ENCODE results near the gene ZRANB1.

Gene ZRANB1

GRCh38 chr10:124949543-124949942 is 7.6 kb downstream of the ZRANB1 start:
- H3K4me1 ChIP-seq (ENCODE audit: control insufficient read depth in 1 of 2, insufficient read depth in 2 of 2, low read length in 2 of 2), result peaks cover 4 to 34% of the 10 kb centered on the region in 2 donors
- no peaks in the 10 kb centered on the region for H3K27me3 ChIP-seq (ENCODE audit: low read depth, low read length)
- H3K4me3 ChIP-seq (ENCODE audit: low read depth in 1 of 2, low read length in 2 of 2), result no peak overlapping the region
- H3K36me3 ChIP-seq (ENCODE audit: control insufficient read depth in 1 of 2, insufficient read depth in 2 of 2, low read length in 2 of 2), result peaks cover 0 to 5% of the 10 kb centered on the region in 2 donors
- no peak overlapping the region for H3K27ac ChIP-seq (ENCODE audit: low read length)
- H3K9me3 ChIP-seq (ENCODE audit: control insufficient read depth in 1 of 2, low read length in 2 of 2), result no peaks in the 10 kb centered on the region

GRCh38 chr10:124952123-124952522 is 10.2 kb downstream of the ZRANB1 start:
- no peaks in the 10 kb centered on the region for H3K9me3 ChIP-seq (ENCODE audit: control insufficient read depth in 1 of 2, low read length in 2 of 2)
- H3K27me3 ChIP-seq (ENCODE audit: low read depth, low read length), result no peaks in the 10 kb centered on the region
- H3K4me1 ChIP-seq (ENCODE audit: control insufficient read depth in 1 of 2, insufficient read depth in 2 of 2, low read length in 2 of 2), result peaks cover 0 to 21% of the 10 kb centered on the region in 2 donors
- no peak overlapping the region for H3K4me3 ChIP-seq (ENCODE audit: low read depth in 1 of 2, low read length in 2 of 2)
- H3K27ac ChIP-seq (ENCODE audit: low read length), result no peak overlapping the region
- peaks cover 0 to 5% of the 10 kb centered on the region in 2 donors for H3K36me3 ChIP-seq (ENCODE audit: control insufficient read depth in 1 of 2, insufficient read depth in 2 of 2, low read length in 2 of 2)

GRCh38 chr10:124953421-124953820 is 11.5 kb downstream of the ZRANB1 start:
- Histone ChIP-seq H3K27me3 (ENCODE audit: low read depth, low read length) (no peaks in the 10 kb centered on the region), H3K4me3 (ENCODE audit: low read depth in 1 of 2, low read length in 2 of 2) (no peak overlapping the region), H3K27ac (ENCODE audit: low read length) (no peak overlapping the region), H3K36me3 (ENCODE audit: control insufficient read depth in 1 of 2, insufficient read depth in 2 of 2, low read length in 2 of 2) (peaks cover 0 to 5% of the 10 kb centered on the region in 2 donors), H3K9me3 (ENCODE audit: control insufficient read depth in 1 of 2, low read length in 2 of 2) (no peaks in the 10 kb centered on the region), H3K4me1 (ENCODE audit: control insufficient read depth in 1 of 2, insufficient read depth in 2 of 2, low read length in 2 of 2) (peaks cover 0 to 12% of the 10 kb centered on the region in 2 donors)

GRCh38 chr10:124955243-124955642 is 13.3 kb downstream of the ZRANB1 start:
- H3K4me1 ChIP-seq (ENCODE audit: control insufficient read depth in 1 of 2, insufficient read depth in 2 of 2, low read length in 2 of 2), result peaks cover 0 to 12% of the 10 kb centered on the region in 2 donors
- H3K9me3 ChIP-seq (ENCODE audit: control insufficient read depth in 1 of 2, low read length in 2 of 2), result no peaks in the 10 kb centered on the region
- no peaks in the 10 kb centered on the region for H3K36me3 ChIP-seq (ENCODE audit: control insufficient read depth in 1 of 2, insufficient read depth in 2 of 2, low read length in 2 of 2)
- no peak overlapping the region for H3K27ac ChIP-seq (ENCODE audit: low read length)
- H3K4me3 ChIP-seq (ENCODE audit: low read depth in 1 of 2, low read length in 2 of 2), result no peak overlapping the region
- H3K27me3 ChIP-seq (ENCODE audit: low read depth, low read length), result no peaks in the 10 kb centered on the region

- H3K27ac ChIP-seq (ENCODE audit: low read length), result no peak overlapping the region
- no peaks in the 10 kb centered on the region for H3K9me3 ChIP-seq (ENCODE audit: control insufficient read depth in 1 of 2, low read length in 2 of 2)
- H3K4me1 ChIP-seq (ENCODE audit: control insufficient read depth in 1 of 2, insufficient read depth in 2 of 2, low read length in 2 of 2), result peaks cover 0 to 8% of the 10 kb centered on the region in 2 donors
- no peaks in the 10 kb centered on the region for H3K27me3 ChIP-seq (ENCODE audit: low read depth, low read length)
- no peak overlapping the region for H3K4me3 ChIP-seq (ENCODE audit: low read depth in 1 of 2, low read length in 2 of 2)
- H3K36me3 ChIP-seq (ENCODE audit: control insufficient read depth in 1 of 2, insufficient read depth in 2 of 2, low read length in 2 of 2), result no peaks in the 10 kb centered on the region
Measured at GRCh38 chr10:124955868-124956267, 13.9 kb downstream of the ZRANB1 start.

GRCh38 chr10:124956764-124957163 is 14.8 kb downstream of the ZRANB1 start:
- H3K27me3 ChIP-seq (ENCODE audit: low read depth, low read length), result no peaks in the 10 kb centered on the region
- no peaks in the 10 kb centered on the region for H3K9me3 ChIP-seq (ENCODE audit: control insufficient read depth in 1 of 2, low read length in 2 of 2)
- no peaks in the 10 kb centered on the region for H3K36me3 ChIP-seq (ENCODE audit: control insufficient read depth in 1 of 2, insufficient read depth in 2 of 2, low read length in 2 of 2)
- peaks cover 0 to 8% of the 10 kb centered on the region in 2 donors for H3K4me1 ChIP-seq (ENCODE audit: control insufficient read depth in 1 of 2, insufficient read depth in 2 of 2, low read length in 2 of 2)
- H3K27ac ChIP-seq (ENCODE audit: low read length), result no peak overlapping the region
- no peak overlapping the region for H3K4me3 ChIP-seq (ENCODE audit: low read depth in 1 of 2, low read length in 2 of 2)

- H3K4me1 ChIP-seq (ENCODE audit: control insufficient read depth in 1 of 2, insufficient read depth in 2 of 2, low read length in 2 of 2), result peaks cover 0 to 8% of the 10 kb centered on the region in 2 donors
Measured at GRCh38 chr10:124957404-124957947, 15.6 kb downstream of the ZRANB1 start.

GRCh38 chr10:124959564-124959963 is 17.6 kb downstream of the ZRANB1 start:
- no peak overlapping the region for H3K4me3 ChIP-seq (ENCODE audit: low read depth in 1 of 2, low read length in 2 of 2)
- no peak overlapping the region for H3K27ac ChIP-seq (ENCODE audit: low read length)
- H3K4me1 ChIP-seq (ENCODE audit: control insufficient read depth in 1 of 2, insufficient read depth in 2 of 2, low read length in 2 of 2), result peaks cover 0 to under 1% of the 10 kb centered on the region in 2 donors
- no peaks in the 10 kb centered on the region for H3K27me3 ChIP-seq (ENCODE audit: low read depth, low read length)
- H3K36me3 ChIP-seq (ENCODE audit: control insufficient read depth in 1 of 2, insufficient read depth in 2 of 2, low read length in 2 of 2), result no peaks in the 10 kb centered on the region
- H3K9me3 ChIP-seq (ENCODE audit: control insufficient read depth in 1 of 2, low read length in 2 of 2), result no peaks in the 10 kb centered on the region

More at GRCh38 chr10:124957404-124957947, 15.6 kb downstream of the ZRANB1 start:
- Histone ChIP-seq H3K27ac (ENCODE audit: low read length) (no peak overlapping the region), H3K27me3 (ENCODE audit: low read depth, low read length) (no peaks in the 10 kb centered on the region), H3K9me3 (ENCODE audit: control insufficient read depth in 1 of 2, low read length in 2 of 2) (no peaks in the 10 kb centered on the region), H3K4me3 (ENCODE audit: low read depth in 1 of 2, low read length in 2 of 2) (no peak overlapping the region), H3K36me3 (ENCODE audit: control insufficient read depth in 1 of 2, insufficient read depth in 2 of 2, low read length in 2 of 2) (no peaks in the 10 kb centered on the region)

- H3K27ac ChIP-seq (ENCODE audit: low read length), result no peak overlapping the region
Measured at GRCh38 chr10:124961248-124961570, 19.3 kb downstream of the ZRANB1 start.

GRCh38 chr10:124962421-124962820 is 20.5 kb downstream of the ZRANB1 start:
- Histone ChIP-seq H3K9me3 (ENCODE audit: control insufficient read depth in 1 of 2, low read length in 2 of 2) (no peaks in the 10 kb centered on the region), H3K27ac (ENCODE audit: low read length) (no peak overlapping the region), H3K4me1 (ENCODE audit: control insufficient read depth in 1 of 2, insufficient read depth in 2 of 2, low read length in 2 of 2) (peaks cover 0 to 12% of the 10 kb centered on the region in 2 donors), H3K36me3 (ENCODE audit: control insufficient read depth in 1 of 2, insufficient read depth in 2 of 2, low read length in 2 of 2) (peaks cover 6 to 11% of the 10 kb centered on the region in 2 donors), H3K4me3 (ENCODE audit: low read depth in 1 of 2, low read length in 2 of 2) (no peak overlapping the region), H3K27me3 (ENCODE audit: low read depth, low read length) (no peaks in the 10 kb centered on the region)

More at GRCh38 chr10:124961248-124961570, 19.3 kb downstream of the ZRANB1 start:
- Histone ChIP-seq H3K4me1 (ENCODE audit: control insufficient read depth in 1 of 2, insufficient read depth in 2 of 2, low read length in 2 of 2) (peaks cover 0 to 10% of the 10 kb centered on the region in 2 donors), H3K4me3 (ENCODE audit: low read depth in 1 of 2, low read length in 2 of 2) (no peak overlapping the region), H3K36me3 (ENCODE audit: control insufficient read depth in 1 of 2, insufficient read depth in 2 of 2, low read length in 2 of 2) (no peaks in the 10 kb centered on the region), H3K9me3 (ENCODE audit: control insufficient read depth in 1 of 2, low read length in 2 of 2) (no peaks in the 10 kb centered on the region), H3K27me3 (ENCODE audit: low read depth, low read length) (no peaks in the 10 kb centered on the region)

GRCh38 chr10:124963866-124964720 is 22.2 kb downstream of the ZRANB1 start:
- peaks cover 0 to 12% of the 10 kb centered on the region in 2 donors for H3K4me1 ChIP-seq (ENCODE audit: control insufficient read depth in 1 of 2, insufficient read depth in 2 of 2, low read length in 2 of 2)

More at GRCh38 chr10:124963866-124964720, 22.2 kb downstream of the ZRANB1 start:
- H3K27me3 ChIP-seq (ENCODE audit: low read depth, low read length), result no peaks in the 10 kb centered on the region
- H3K4me3 ChIP-seq (ENCODE audit: low read depth in 1 of 2, low read length in 2 of 2), result no peak overlapping the region
- no peaks in the 10 kb centered on the region for H3K9me3 ChIP-seq (ENCODE audit: control insufficient read depth in 1 of 2, low read length in 2 of 2)
- H3K27ac ChIP-seq (ENCODE audit: low read length), result no peak overlapping the region
- H3K36me3 ChIP-seq (ENCODE audit: control insufficient read depth in 1 of 2, insufficient read depth in 2 of 2, low read length in 2 of 2), result peaks cover 6 to 13% of the 10 kb centered on the region in 2 donors
